GM20431 (cell line): ENCODE measurements around the gene LPAR1.

Experiments used
- in situ Hi-C: fragments of 300-500 bp; cut with MseI, MboI; formaldehyde crosslinking; loops from one replicate; pipeline ENCODE4 v1.15.0; 2020; ENCODE audit warnings: low sequenced_read_pairs; ENCODE audit not compliant: unreplicated experiment

Gene LPAR1

DNA sequence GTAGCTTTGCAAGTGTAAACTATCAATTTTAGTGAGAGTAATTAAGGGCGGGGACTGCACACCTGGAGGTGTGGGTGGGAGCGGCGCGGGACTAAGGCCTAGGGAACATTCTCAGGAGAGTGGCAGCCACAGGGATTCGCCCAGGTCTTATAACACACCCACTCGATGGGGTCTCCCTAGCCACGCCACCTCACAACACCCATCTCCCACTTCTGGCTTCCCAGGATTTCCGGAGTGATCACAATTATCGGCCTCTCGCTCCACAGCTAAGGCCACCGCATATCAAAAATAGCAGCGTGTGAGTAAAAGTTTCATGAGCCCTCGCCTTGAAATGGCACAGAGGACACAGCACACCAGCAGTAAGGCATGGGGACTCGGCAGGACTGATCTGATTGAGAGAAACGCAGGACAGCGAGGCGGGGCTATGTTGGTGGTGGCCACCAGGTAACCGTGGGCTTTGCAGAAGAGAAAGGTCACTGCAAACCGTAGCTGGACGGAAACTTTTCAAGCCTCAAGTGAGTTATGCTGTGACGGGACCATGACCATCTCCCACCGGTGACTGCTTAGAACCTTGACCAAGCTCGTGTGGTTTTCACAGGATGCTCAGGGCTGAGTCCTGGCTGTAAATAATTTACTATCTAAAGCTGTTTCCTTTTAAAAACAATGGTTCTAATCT lies 1.1 kb upstream of the LPAR1 start:
- in situ Hi-C loops = loop anchor here (25.0 kb wide), 1 partner anchor 248 kb away; no protein-coding TSS in a partner anchor

DNA sequence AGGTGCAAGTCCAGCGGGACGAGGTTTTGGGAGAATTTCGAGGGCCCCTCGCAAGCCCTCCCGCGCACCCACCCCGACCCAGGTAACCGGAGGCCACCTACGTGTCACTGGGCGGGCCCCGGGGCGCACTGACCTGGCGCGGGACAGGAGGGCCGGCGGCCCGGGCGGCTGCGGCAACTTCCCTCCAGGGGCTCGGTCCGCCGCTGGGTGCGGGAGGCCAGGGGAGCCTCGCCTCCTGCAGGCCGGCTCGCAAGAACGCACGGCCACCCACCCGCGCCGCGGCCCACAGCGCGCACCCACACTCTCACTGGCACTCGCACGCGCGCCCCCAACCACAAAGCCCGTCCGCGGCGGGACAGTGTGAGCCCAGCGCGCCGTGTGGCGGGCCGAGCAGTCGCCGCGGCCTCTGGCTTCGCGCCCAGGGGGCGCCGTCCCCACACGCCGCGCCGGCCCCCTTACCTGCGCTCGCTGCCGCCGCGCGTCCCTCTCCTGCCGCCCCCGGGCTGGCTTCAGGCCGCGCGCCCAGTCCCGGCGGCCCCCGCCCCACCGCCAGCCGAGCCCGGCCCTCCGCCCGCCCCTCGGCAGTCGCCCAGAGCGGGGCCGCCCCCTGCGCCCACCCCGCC lies 451 bp downstream of the LPAR1 start:
- in situ Hi-C loops = loop anchor here (25.0 kb wide), 1 partner anchor 249 kb away; no protein-coding TSS in a partner anchor

- in situ Hi-C loops = loop anchor here (25.0 kb wide), 1 partner anchor 250 kb away; no protein-coding TSS in a partner anchor
These were observed 938 bp downstream of the LPAR1 start for GRCh38 chr9:111037356-111037707.

DNA sequence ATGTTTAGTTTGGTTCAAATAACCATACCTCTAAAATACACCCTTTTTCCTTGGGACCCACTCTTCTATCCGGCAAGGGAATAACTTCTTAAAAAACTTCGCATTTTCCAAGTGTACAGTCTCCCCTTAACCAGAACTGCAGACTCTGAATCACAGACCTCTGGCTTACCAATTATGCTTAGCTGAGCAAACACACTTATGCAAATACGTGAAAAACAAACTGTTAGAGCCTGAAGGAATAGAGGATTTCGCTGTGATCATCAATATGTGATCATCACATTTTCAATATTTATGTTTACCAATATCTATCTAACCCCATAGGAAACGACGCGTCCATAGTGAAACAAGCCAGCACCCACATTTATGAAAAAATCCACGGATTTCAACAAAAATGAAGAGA lies 1.3 kb downstream of the LPAR1 start:
- in situ Hi-C loops = loop anchor here (25.0 kb wide), 1 partner anchor 250 kb away; no protein-coding TSS in a partner anchor

DNA sequence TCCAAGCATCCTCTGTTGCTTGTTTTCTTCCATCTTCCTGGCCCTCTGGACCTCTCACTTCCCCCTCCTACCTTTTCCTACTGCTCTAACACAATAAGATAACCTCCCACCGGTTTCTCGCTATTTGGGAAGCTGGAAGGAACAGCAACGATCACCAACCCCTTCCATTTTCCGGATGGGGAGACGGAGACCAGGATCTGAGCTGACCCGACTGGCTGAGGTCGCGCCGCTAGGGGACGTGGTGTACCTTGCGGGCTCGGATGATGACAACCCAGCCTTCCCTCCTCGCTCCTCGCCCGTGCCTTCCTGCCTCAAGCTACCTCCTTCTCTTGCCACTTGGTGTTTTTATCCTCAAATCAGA lies 1.9 kb downstream of the LPAR1 start:
- in situ Hi-C loops = loop anchor here (25.0 kb wide), 1 partner anchor 251 kb away; no protein-coding TSS in a partner anchor

DNA sequence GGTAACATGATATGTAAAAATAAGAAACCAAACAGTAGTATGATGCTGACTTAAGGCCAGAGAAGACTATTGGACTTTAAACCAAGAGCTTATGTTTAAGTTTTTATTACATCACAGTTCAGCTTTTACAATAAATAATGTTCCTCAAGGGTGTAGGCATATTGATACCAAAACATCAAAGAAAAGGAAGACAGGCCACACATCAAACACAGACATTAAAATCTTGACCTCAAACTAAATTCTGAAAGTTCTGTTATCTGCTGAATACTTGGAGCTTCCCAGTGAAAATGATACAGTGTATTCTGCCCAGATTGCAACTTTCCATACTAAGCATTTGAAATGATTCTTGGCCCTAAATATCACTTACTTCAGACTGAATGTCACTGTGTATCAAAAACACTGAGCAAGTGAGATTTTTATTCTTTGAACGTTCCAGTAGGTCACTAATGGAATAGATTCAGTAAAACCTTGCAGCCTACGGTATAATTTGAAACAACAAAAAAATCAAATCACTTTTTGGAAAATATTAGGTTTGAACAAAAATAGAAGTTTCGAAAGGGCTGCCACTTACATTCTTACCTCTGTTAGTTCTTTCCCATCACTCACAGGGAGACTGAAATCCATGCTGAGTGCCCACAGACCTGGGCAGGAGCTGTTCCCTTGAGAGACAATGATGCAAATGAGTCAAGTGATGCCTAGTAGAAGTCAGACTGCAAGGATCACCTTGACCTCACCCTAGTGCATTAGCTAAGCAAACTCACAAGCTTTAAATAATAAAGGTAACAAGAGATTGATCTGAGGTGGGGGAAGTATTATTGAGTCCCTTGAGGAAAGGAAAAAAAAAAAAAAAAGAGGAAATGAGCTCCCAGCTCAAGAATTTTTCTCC lies 2.5 kb downstream of the LPAR1 start:
- in situ Hi-C loops = loop anchor here (25.0 kb wide), 1 partner anchor 252 kb away; no protein-coding TSS in a partner anchor

- in situ Hi-C loops = loop anchor here (25.0 kb wide), 1 partner anchor 252 kb away; no protein-coding TSS in a partner anchor
These were observed 3.3 kb downstream of the LPAR1 start for GRCh38 chr9:111034898-111035539.

GRCh38 chr9:111034170-111034897 lies 3.9 kb downstream of the LPAR1 start:
- in situ Hi-C loops = loop anchor here (25.0 kb wide), 1 partner anchor 253 kb away; no protein-coding TSS in a partner anchor

DNA sequence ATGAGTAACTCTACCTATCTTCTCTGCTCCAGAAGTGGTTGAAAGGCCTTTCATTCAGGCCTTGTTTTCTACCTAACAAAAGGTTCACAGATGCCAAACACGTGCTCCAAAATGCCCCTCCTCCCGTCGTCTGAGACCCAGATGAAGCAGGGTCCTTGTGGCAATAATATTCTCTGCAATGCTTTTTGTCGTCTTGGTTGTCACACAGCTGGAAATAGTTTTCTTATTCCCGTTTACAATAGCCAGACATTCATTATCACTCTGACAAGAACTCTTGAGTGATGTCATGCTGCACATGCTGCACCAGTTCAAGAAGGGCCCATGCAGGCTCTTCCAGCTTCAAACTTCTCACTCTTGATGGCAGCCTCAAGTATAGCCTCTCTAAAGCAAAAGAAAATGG lies 7.8 kb downstream of the LPAR1 start:
- in situ Hi-C loops = loop anchor here (25.0 kb wide), 1 partner anchor 257 kb away; no protein-coding TSS in a partner anchor

DNA sequence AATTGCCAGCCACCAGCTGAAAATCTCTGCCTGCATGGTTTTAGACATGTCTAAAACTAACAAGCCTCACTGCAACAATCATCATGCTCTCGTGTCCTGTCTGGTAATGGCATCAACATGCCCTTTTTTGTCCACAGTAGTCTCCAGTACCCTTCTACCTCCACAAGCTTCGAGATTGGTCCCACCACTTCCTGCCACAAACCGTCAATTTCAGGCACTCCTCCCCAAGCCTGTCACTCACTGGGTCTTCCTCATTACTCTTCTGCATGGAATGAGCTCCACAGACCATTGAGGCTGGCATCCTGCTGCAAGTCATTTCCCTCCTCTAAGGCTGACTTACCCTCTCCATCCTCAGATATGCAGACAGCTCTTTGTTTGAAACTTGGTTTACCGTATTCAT lies 9.0 kb downstream of the LPAR1 start:
- in situ Hi-C loops = loop anchor here (25.0 kb wide), 1 partner anchor 258 kb away; no protein-coding TSS in a partner anchor

GRCh38 chr9:111027798-111028197 lies 10.5 kb downstream of the LPAR1 start:
- in situ Hi-C loops = loop anchor here (25.0 kb wide), 1 partner anchor 260 kb away; no protein-coding TSS in a partner anchor

GRCh38 chr9:111023128-111023527 lies 15.1 kb downstream of the LPAR1 start:
- in situ Hi-C loops = no loop called here

DNA sequence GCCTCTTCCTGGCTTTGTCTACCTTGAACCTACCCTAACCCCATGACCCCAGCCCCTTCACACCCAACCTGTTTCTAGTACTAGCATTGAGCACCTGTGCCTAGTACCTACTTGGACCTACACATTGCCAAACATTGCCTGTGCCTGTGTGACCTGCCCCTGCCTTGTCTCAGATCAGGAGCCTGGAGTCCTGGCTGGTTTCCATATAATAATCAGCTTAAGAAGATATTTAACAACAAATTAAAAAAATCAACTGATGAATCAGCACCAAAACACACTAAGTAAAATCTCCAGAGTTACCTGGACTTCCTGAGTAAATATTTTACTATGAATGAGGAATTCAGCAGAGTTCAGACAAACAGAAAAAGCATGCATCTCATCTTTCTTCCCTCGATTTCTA lies 17.7 kb downstream of the LPAR1 start:
- in situ Hi-C loops = no loop called here

DNA sequence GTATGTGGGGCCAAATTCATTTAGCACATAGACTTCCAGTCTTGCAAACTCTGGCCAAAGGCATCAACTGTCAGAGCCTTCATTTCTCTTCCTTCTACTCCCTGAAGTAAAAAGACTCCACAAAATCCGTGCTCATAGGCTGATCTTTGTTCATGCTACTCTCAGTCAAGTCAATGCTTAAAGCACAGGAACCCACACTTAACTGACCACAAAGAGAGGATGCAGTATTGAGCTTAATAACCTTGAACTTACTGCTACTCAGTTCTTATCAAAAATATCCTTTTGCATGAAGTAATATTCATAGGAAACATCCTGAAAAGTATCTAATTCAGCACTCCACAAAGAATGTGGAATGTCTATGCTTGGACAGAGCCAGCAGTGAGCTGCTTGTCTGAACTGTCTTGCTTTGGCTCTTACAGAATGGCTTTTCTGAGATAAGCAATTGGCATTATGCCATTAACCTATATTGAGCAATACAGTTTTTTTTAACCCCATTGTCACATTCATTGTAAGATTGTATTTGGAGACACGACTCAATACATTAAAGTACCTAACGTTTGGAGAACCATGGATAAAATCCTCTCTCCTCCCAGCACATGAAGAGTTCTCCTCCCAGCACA lies 21.7 kb downstream of the LPAR1 start:
- in situ Hi-C loops = no loop called here

DNA sequence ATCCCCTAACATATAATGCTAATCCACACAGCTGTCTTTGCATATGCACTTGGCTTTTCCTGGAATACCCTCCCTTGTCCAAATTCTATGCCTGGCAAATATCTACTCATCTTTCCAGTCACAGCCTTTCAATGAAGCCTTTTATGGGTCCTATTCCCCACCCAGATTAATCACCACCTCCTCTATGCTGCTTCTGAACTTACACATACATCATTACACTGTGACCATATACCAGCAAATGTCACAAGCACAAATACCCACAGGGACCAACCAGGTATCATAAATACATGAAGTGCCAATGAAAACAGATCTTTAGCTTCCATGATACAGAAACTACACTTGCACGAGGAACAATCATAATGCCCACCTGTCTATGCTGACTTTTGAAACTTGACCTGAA lies 22.3 kb downstream of the LPAR1 start:
- in situ Hi-C loops = no loop called here

GRCh38 chr9:111013707-111014106 lies 24.6 kb downstream of the LPAR1 start:
- in situ Hi-C loops = no loop called here

GRCh38 chr9:111013250-111013649 lies 25.0 kb downstream of the LPAR1 start:
- in situ Hi-C loops = no loop called here

DNA sequence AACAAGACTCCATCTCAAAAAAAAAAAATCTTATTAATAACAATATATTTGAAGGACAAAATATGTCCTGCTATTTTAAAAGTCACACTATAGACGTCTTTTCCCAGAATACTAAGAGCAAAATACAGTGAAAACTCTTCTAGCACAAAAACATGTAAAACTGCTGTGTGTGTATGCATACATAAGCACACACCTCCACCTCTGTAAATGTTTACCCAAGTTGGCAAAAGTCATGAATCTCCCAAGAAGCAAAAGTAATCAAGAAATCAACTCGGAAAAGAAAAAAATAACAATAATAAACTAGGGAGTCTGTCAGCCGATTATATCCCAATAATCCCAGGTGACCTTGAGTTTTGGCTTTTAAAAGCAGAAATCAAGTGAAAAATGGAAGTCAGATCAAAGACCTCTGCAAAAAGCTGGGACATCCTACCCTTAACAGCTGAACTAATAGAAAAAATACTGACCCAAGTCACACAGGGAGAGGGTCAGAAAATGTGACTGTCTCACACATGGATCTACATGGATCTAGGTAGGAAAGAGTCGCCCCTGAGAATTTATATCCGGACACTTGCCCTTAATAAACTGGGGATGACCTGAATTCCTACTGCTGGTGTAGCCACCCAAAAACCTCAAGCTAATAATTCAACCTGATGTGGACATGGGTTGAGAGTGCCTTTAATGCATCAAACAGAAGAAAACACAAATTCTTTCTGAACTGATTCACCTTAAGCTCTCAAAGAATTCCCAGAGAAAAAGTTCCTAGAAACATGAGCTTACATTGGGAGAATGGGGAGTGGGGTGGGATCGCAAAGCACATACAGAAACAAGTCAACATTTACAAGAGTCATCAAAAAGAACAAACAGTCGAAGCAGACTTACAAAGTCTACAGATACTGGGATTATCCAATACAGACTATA lies 29.9 kb downstream of the LPAR1 start:
- in situ Hi-C loops = no loop called here
